ENCODE results near the gene RIN2. TPM values are rescaled to one million over a fixed set of nuclear protein-coding genes. Genes with fewer than 3 reads are reported as not detected.
A peak's percentile ranks its signal among the peaks of the same experiment; 100 is the strongest.

RIN2 gene
- 1 to 10 TPM in 2 of 3 donors, under 1 TPM in 1; 0.72 to 2.7 (median 2.7) TPM for total RNA-seq
- total RNA-seq (2013): 2.4 TPM

GRCh38 chr20:19758133-19758500 is at the start of gene RIN2:
Gene RIN2, plus strand, starts transcription at chr20:19758258. Its CDS starts 131,344 bp downstream, at chr20:19889602.
- Histone ChIP-seq H3K27ac (ENCODE audit: low read length) (peak within 1 kb of the TSS; percentile 19), H3K4me1 (ENCODE audit: control insufficient read depth, insufficient read depth, low read length) (peaks cover 21% of the 10 kb centered on the region), H3K9me3 (ENCODE audit: control insufficient read depth, insufficient read depth, low read length) (no peaks in the 10 kb centered on the region), H3K4me3 (ENCODE audit: low read length) (peak within 1 kb of the TSS; percentile 34), H3K27me3 (ENCODE audit: control insufficient read depth, insufficient read depth, low read length) (peaks cover 9% of the 10 kb centered on the region), H3K36me3 (ENCODE audit: control insufficient read depth, insufficient read depth, low read length) (no peaks in the 10 kb centered on the region)
- Mint-ChIP-seq H3K9me3 (no peaks in the 10 kb centered on the region), H3K27ac (no peak within 1 kb of the TSS), H3K4me1 (no peaks in the 10 kb centered on the region), H3K36me3 (no peaks in the 10 kb centered on the region), H3K4me3 (peak within 1 kb of the TSS; percentile 50), H3K27me3 (ENCODE audit: low read depth in 2 of 2) (peaks cover 40 to 42% of the 10 kb centered on the region in 2 donors)
- DNase-seq (no peak), ATAC-seq (no peak)
- TF ChIP-seq CTCF (IDR thresholded peaks at IDR 0.05): no peak
- under 1% methylated on average over 25 of the region's 25 CpGs for WGBS (ENCODE audit: insufficient coverage)
- intact Hi-C loops (cut with micrococcal nuclease): no loop called here

- DNase-seq (no peak), ATAC-seq (no peak)
- H3K27ac ChIP-seq (ENCODE audit: low read length): no peak overlapping the region
- intact Hi-C loops (cut with micrococcal nuclease): no loop called here
- Mint-ChIP-seq H3K4me1 (no peaks in the 10 kb centered on the region), H3K9me3 (no peaks in the 10 kb centered on the region), H3K36me3 (no peaks in the 10 kb centered on the region), H3K27me3 (ENCODE audit: low read depth in 2 of 2) (no peaks in the 10 kb centered on the region), H3K27ac (no peak overlapping the region), H3K4me3 (no peak overlapping the region)
- TF ChIP-seq CTCF (IDR thresholded peaks at IDR 0.05): no peak
- H3K9me3 ChIP-seq (ENCODE audit: control insufficient read depth, insufficient read depth, low read length): no peaks in the 10 kb centered on the region
- H3K4me1 ChIP-seq (ENCODE audit: control insufficient read depth, insufficient read depth, low read length): peaks cover 6% of the 10 kb centered on the region
- WGBS (ENCODE audit: insufficient coverage): 95% methylated on average over 1 of the region's 1 CpG
- H3K4me3 ChIP-seq (ENCODE audit: low read length): no peak overlapping the region
- H3K36me3 ChIP-seq (ENCODE audit: control insufficient read depth, insufficient read depth, low read length): no peaks in the 10 kb centered on the region
- no peaks in the 10 kb centered on the region for H3K27me3 ChIP-seq (ENCODE audit: control insufficient read depth, insufficient read depth, low read length)
Observed at GRCh38 chr20:19709635-19710335, 48.3 kb upstream of the RIN2 start.

GRCh38 chr20:19710336-19711120 is 47.5 kb upstream of the RIN2 start:
- no peak for TF ChIP-seq CTCF (IDR thresholded peaks at IDR 0.05)
- no peaks in the 10 kb centered on the region for H3K9me3 Mint-ChIP-seq

More at GRCh38 chr20:19710336-19711120, 47.5 kb upstream of the RIN2 start:
- 94% methylated on average over 5 of the region's 5 CpGs for WGBS (ENCODE audit: insufficient coverage)
- Histone ChIP-seq H3K4me3 (ENCODE audit: low read length) (no peak overlapping the region), H3K36me3 (ENCODE audit: control insufficient read depth, insufficient read depth, low read length) (no peaks in the 10 kb centered on the region), H3K27me3 (ENCODE audit: control insufficient read depth, insufficient read depth, low read length) (no peaks in the 10 kb centered on the region), H3K9me3 (ENCODE audit: control insufficient read depth, insufficient read depth, low read length) (no peaks in the 10 kb centered on the region), H3K4me1 (ENCODE audit: control insufficient read depth, insufficient read depth, low read length) (peaks cover 6% of the 10 kb centered on the region), H3K27ac (ENCODE audit: low read length) (no peak overlapping the region)
- no peak for DNase-seq
- ATAC-seq: no peak
- Mint-ChIP-seq H3K4me3 (no peak overlapping the region), H3K36me3 (no peaks in the 10 kb centered on the region), H3K27me3 (ENCODE audit: low read depth in 2 of 2) (no peaks in the 10 kb centered on the region), H3K27ac (no peak overlapping the region), H3K4me1 (no peaks in the 10 kb centered on the region)
- intact Hi-C loops (cut with micrococcal nuclease): no loop called here

Measured in natural killer cell (primary cell).